ENCODE data around the gene NCDN.
"Not testable (repeated sequence)": the region's sequence is repeated elsewhere in the genome, so short reads cannot be mapped to it uniquely, and the experiment has no call there.

NCDN gene

GRCh38 chr1:35574655-35575415 lies 17.2 kb downstream of the NCDN start:
- Histone ChIP-seq H3K36me3 (ENCODE audit: control insufficient read depth in 4 of 4, insufficient read depth in 4 of 4, low read length in 3 of 4) (peaks cover 0 to 6% (median 1%) of the 10 kb centered on the region in 4 experiments), H3K4me1 (ENCODE audit: control extremely low read depth in 1 of 4, control insufficient read depth in 4 of 4, insufficient read depth in 4 of 4, low read length in 3 of 4) (peaks cover 3 to 51% (median 47%) of the 10 kb centered on the region in 4 experiments), H3K27ac (ENCODE audit: insufficient read depth in 1 of 2, low read depth in 1 of 2, low read length in 2 of 2, poor library complexity in 1 of 2, severe bottlenecking in 2 of 2) (no peak overlapping the region), H3K27me3 (replicated peaks in 2 of 5; ENCODE audit: control insufficient read depth in 4 of 5, insufficient read depth in 5 of 5, low read length in 4 of 5) (peaks cover 0 to 6% (median 0%) of the 10 kb centered on the region in 5 experiments), H3K9me3 (ENCODE audit: control extremely low read depth in 1 of 5, control insufficient read depth in 4 of 5, insufficient read depth in 2 of 5, low read depth in 1 of 5, low read length in 4 of 5) (no peaks in the 10 kb centered on the region), H3K4me3 (ENCODE audit: control insufficient read depth in 1 of 7, extremely low read depth in 1 of 7, insufficient read depth in 4 of 7, low read depth in 2 of 7, low read length in 6 of 7) (no peak overlapping the region)
- DNase-seq, result no peak
- ChIA-PET POLR2A (interaction anchor here (0.6 kb wide), 1 partner anchor 72 kb away, joined by 4 read pairs; no protein-coding TSS in a partner anchor), CTCF (interaction anchor here (5.6 kb wide), 1 partner anchor 152 kb away, joined by 43 read pairs; no protein-coding TSS in a partner anchor)
- WGBS (ENCODE audit: insufficient coverage), result 85% methylated on average over 28 of the region's 30 CpGs

GRCh38 chr1:35575416-35575958 lies 17.9 kb downstream of the NCDN start:
- POLR2A ChIA-PET, result no interaction called here
- Histone ChIP-seq H3K36me3 (ENCODE audit: control insufficient read depth in 4 of 4, insufficient read depth in 4 of 4, low read length in 3 of 4) (peaks cover 0 to 6% (median 1%) of the 10 kb centered on the region in 4 experiments), H3K27ac (ENCODE audit: insufficient read depth in 1 of 2, low read depth in 1 of 2, low read length in 2 of 2, poor library complexity in 1 of 2, severe bottlenecking in 2 of 2) (no peak overlapping the region), H3K4me1 (ENCODE audit: control extremely low read depth in 1 of 4, control insufficient read depth in 4 of 4, insufficient read depth in 4 of 4, low read length in 3 of 4) (peaks cover 3 to 51% (median 47%) of the 10 kb centered on the region in 4 experiments), H3K9me3 (ENCODE audit: control extremely low read depth in 1 of 5, control insufficient read depth in 4 of 5, insufficient read depth in 2 of 5, low read depth in 1 of 5, low read length in 4 of 5) (no peaks in the 10 kb centered on the region), H3K4me3 (ENCODE audit: control insufficient read depth in 1 of 7, extremely low read depth in 1 of 7, insufficient read depth in 4 of 7, low read depth in 2 of 7, low read length in 6 of 7) (peak overlapping the region in 1 of 7 experiments; percentile 69), H3K27me3 (replicated peaks in 2 of 5; ENCODE audit: control insufficient read depth in 4 of 5, insufficient read depth in 5 of 5, low read length in 4 of 5) (peaks cover 0 to 6% (median 0%) of the 10 kb centered on the region in 5 experiments)
- DNase-seq, result no peak
- WGBS (ENCODE audit: insufficient coverage), result 83% methylated on average over 4 of the region's 5 CpGs
- CTCF ChIA-PET, result interaction anchor here (1.3 kb wide), 1 partner anchor 8 kb away, joined by 7 read pairs; no protein-coding TSS in a partner anchor

GRCh38 chr1:35576061-35576765 lies 18.6 kb downstream of the NCDN start:
- peaks cover 0 to 6% (median 1%) of the 10 kb centered on the region in 4 experiments for H3K36me3 ChIP-seq (ENCODE audit: control insufficient read depth in 4 of 4, insufficient read depth in 4 of 4, low read length in 3 of 4)
- H3K4me1 ChIP-seq (ENCODE audit: control extremely low read depth in 1 of 4, control insufficient read depth in 4 of 4, insufficient read depth in 4 of 4, low read length in 3 of 4), result peaks cover 3 to 51% (median 47%) of the 10 kb centered on the region in 4 experiments
- CTCF ChIA-PET, result interaction anchor here (1.3 kb wide), 1 partner anchor 9 kb away, joined by 7 read pairs; no protein-coding TSS in a partner anchor
- H3K4me3 ChIP-seq (ENCODE audit: control insufficient read depth in 1 of 7, extremely low read depth in 1 of 7, insufficient read depth in 4 of 7, low read depth in 2 of 7, low read length in 6 of 7), result peak overlapping the region in 5 of 7 experiments; percentile 11 to 82 (median 67)
- no peaks in the 10 kb centered on the region for H3K9me3 ChIP-seq (ENCODE audit: control extremely low read depth in 1 of 5, control insufficient read depth in 4 of 5, insufficient read depth in 2 of 5, low read depth in 1 of 5, low read length in 4 of 5)
- H3K27ac ChIP-seq (ENCODE audit: insufficient read depth in 1 of 2, low read depth in 1 of 2, low read length in 2 of 2, poor library complexity in 1 of 2, severe bottlenecking in 2 of 2), result no peak overlapping the region
- H3K27me3 ChIP-seq (replicated peaks in 2 of 5; ENCODE audit: control insufficient read depth in 4 of 5, insufficient read depth in 5 of 5, low read length in 4 of 5), result peaks cover 0 to 6% (median 0%) of the 10 kb centered on the region in 5 experiments
- no peak for DNase-seq
- POLR2A ChIA-PET, result no interaction called here
- WGBS (ENCODE audit: insufficient coverage), result 58% methylated on average over 9 of the region's 10 CpGs

DNA sequence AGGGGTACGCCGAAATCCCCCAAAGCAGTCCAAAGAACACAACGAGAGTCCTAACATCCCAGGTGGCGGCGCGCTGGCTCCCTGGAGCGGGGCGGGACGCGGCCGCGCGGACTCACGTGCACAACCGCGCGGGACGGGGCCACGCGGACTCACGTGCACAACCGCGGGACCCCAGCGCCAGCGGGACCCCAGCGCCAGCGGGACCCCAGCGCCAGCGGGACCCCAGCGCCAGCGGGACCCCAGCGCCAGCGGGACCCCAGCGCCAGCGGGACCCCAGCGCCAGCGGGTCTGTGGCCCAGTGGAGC lies 19.1 kb downstream of the NCDN start:
- not testable (repeated sequence) for H3K9me3 ChIP-seq (ENCODE audit: control extremely low read depth in 1 of 5, control insufficient read depth in 4 of 5, insufficient read depth in 2 of 5, low read depth in 1 of 5, low read length in 4 of 5); H3K27ac ChIP-seq (ENCODE audit: insufficient read depth in 1 of 2, low read depth in 1 of 2, low read length in 2 of 2, poor library complexity in 1 of 2, severe bottlenecking in 2 of 2); H3K27me3 ChIP-seq (replicated peaks in 2 of 5; ENCODE audit: control insufficient read depth in 4 of 5, insufficient read depth in 5 of 5, low read length in 4 of 5); DNase-seq; H3K36me3 ChIP-seq (ENCODE audit: control insufficient read depth in 4 of 4, insufficient read depth in 4 of 4, low read length in 3 of 4)
- CTCF ChIA-PET, result interaction anchor here (1.3 kb wide), 1 partner anchor 10 kb away, joined by 7 read pairs; no protein-coding TSS in a partner anchor
- POLR2A ChIA-PET, result interaction anchor here (1.4 kb wide), 1 partner anchor 145 kb away, joined by 5 read pairs; no protein-coding TSS in a partner anchor
- peak overlapping the region in 5 of 7 experiments; percentile 11 to 82 (median 69) for H3K4me3 ChIP-seq (ENCODE audit: control insufficient read depth in 1 of 7, extremely low read depth in 1 of 7, insufficient read depth in 4 of 7, low read depth in 2 of 7, low read length in 6 of 7)
- H3K4me1 ChIP-seq (ENCODE audit: control extremely low read depth in 1 of 4, control insufficient read depth in 4 of 4, insufficient read depth in 4 of 4, low read length in 3 of 4), result peaks cover 3 to 51% (median 47%) of the 10 kb centered on the region in 4 experiments
- WGBS (ENCODE audit: insufficient coverage), result 5% methylated on average over 37 of the region's 37 CpGs

GRCh38 chr1:35577071-35577998 lies 19.7 kb downstream of the NCDN start:
- Histone ChIP-seq H3K27me3 (replicated peaks in 2 of 5; ENCODE audit: control insufficient read depth in 4 of 5, insufficient read depth in 5 of 5, low read length in 4 of 5) (peaks cover 0 to 6% (median 0%) of the 10 kb centered on the region in 5 experiments), H3K27ac (ENCODE audit: insufficient read depth in 1 of 2, low read depth in 1 of 2, low read length in 2 of 2, poor library complexity in 1 of 2, severe bottlenecking in 2 of 2) (peak overlapping the region in 1 of 2 experiments; percentile 55), H3K4me3 (ENCODE audit: control insufficient read depth in 1 of 7, extremely low read depth in 1 of 7, insufficient read depth in 4 of 7, low read depth in 2 of 7, low read length in 6 of 7) (peak overlapping the region; percentile 25 to 82 (median 67)), H3K4me1 (ENCODE audit: control extremely low read depth in 1 of 4, control insufficient read depth in 4 of 4, insufficient read depth in 4 of 4, low read length in 3 of 4) (peaks cover 3 to 51% (median 47%) of the 10 kb centered on the region in 4 experiments), H3K36me3 (ENCODE audit: control insufficient read depth in 4 of 4, insufficient read depth in 4 of 4, low read length in 3 of 4) (peaks cover 0 to 5% (median 0%) of the 10 kb centered on the region in 4 experiments), H3K9me3 (ENCODE audit: control extremely low read depth in 1 of 5, control insufficient read depth in 4 of 5, insufficient read depth in 2 of 5, low read depth in 1 of 5, low read length in 4 of 5) (no peaks in the 10 kb centered on the region)
- DNase-seq, result peak; percentile 91 to 99 (median 98)
- CTCF ChIA-PET, result interaction anchor here (0.7 to 1.9 kb wide), 8 partner anchors 8 to 150 kb away, joined by 3 to 10 read pairs (median 4); partner anchors contain the start of gene NCDN
- POLR2A ChIA-PET, result interaction anchor here (0.6 to 1.4 kb wide), 7 partner anchors 16 to 159 kb away, joined by 3 to 6 read pairs (median 4); no protein-coding TSS in a partner anchor
- WGBS (ENCODE audit: insufficient coverage), result under 1% methylated on average over 55 of the region's 70 CpGs

GRCh38 chr1:35580949-35581388 lies 23.4 kb downstream of the NCDN start:
- no peaks in the 10 kb centered on the region for H3K9me3 ChIP-seq (ENCODE audit: control extremely low read depth in 1 of 5, control insufficient read depth in 4 of 5, insufficient read depth in 2 of 5, low read depth in 1 of 5, low read length in 4 of 5)
- no peak overlapping the region for H3K4me3 ChIP-seq (ENCODE audit: control insufficient read depth in 1 of 7, extremely low read depth in 1 of 7, insufficient read depth in 4 of 7, low read depth in 2 of 7, low read length in 6 of 7)
- POLR2A ChIA-PET, result interaction anchor here (0.7 kb wide), 1 partner anchor 94 kb away, joined by 5 read pairs; no protein-coding TSS in a partner anchor
- H3K27me3 ChIP-seq (replicated peaks in 2 of 5; ENCODE audit: control insufficient read depth in 4 of 5, insufficient read depth in 5 of 5, low read length in 4 of 5), result no peaks in the 10 kb centered on the region
- no CpG with 5 or more reads among the region's 4 CpGs for WGBS (ENCODE audit: insufficient coverage)
- peaks cover 0 to 12% (median 0%) of the 10 kb centered on the region in 4 experiments for H3K36me3 ChIP-seq (ENCODE audit: control insufficient read depth in 4 of 4, insufficient read depth in 4 of 4, low read length in 3 of 4)
- CTCF ChIA-PET, result no interaction called here
- no peak overlapping the region for H3K27ac ChIP-seq (ENCODE audit: insufficient read depth in 1 of 2, low read depth in 1 of 2, low read length in 2 of 2, poor library complexity in 1 of 2, severe bottlenecking in 2 of 2)
- H3K4me1 ChIP-seq (ENCODE audit: control extremely low read depth in 1 of 4, control insufficient read depth in 4 of 4, insufficient read depth in 4 of 4, low read length in 3 of 4), result peaks cover 0 to 28% (median 27%) of the 10 kb centered on the region in 4 experiments
- DNase-seq, result no peak

Measured in common myeloid progenitor, CD34-positive (primary cell).